ENCODE data around the gene IQSEC3.
"Not testable (repeated sequence)": the region's sequence is repeated elsewhere in the genome, so short reads cannot be mapped to it uniquely, and the experiment has no call there.

IQSEC3 gene

GRCh38 chr12:177980-178828, 111.6 kb downstream of the IQSEC3 start:
- DNase-seq (ENCODE audit: low read depth in 1 of 2, low spot score in 1 of 2) = peak in 1 of 2 experiments; percentile 33
- TF ChIP-seq JUND (IDR thresholded peaks at IDR 0.05; ENCODE audit: low read depth) = no peak
- in situ Hi-C loops (cut with HindIII; ENCODE audit: low pct_unique_long_range_greater_than_20kb, low sequenced_read_pairs) = no loop called here

DNA sequence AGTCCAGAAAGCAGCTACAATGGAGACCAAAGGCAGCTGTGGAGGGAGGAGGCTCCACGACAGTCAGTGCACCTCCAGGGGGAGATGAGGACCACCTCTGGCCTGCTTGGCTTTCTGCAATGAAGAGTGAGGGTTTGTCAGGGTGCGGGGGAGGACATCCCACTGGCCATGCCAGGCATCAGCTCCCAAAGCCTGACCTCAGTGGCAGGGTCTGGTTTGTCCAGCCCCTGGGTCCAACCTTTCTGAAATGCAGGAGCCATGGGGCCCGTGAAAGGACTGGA, 112.2 kb downstream of the IQSEC3 start:
- in situ Hi-C loops (cut with HindIII; ENCODE audit: low pct_unique_long_range_greater_than_20kb, low sequenced_read_pairs) = no loop called here
- no peak for TF ChIP-seq JUND (IDR thresholded peaks at IDR 0.05; ENCODE audit: low read depth)
- DNase-seq (ENCODE audit: low read depth in 1 of 2, low spot score in 1 of 2) = no peak

DNA sequence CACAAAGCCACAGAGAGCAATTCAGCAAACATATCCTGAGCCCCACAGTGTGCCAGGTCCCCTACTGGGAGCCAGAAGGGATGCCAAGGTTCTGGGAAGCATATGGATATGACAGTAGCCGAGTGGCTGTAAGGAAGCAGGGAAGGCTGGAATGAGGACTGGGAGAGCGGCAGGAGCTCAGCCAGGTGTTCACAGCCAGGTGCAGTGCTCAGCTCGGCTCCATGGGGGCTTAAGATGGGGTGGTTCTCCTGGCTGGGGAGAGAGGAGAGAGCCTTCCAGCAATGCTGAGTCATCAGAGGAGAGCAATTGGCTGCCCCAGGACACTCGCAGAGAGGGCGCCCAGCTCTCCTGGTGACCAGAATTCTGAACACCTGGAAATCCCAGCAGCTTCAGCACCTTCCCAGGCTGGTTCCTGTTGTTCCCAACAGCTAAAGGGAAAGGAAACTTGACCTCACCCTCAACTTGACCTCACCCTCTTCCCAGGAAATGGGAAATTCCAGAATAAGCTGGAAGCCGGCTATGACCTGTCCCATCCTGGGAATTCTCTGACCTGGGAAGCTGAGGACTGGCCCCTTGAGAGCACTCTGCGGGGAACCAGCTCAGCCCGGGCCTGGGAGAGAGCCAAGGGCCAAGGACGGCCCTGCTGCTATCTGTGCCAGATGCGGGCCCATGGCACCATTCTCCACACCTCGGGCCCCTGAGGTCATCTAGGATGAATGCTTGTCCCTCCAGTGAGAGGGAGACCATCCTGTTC, 112.7 kb downstream of the IQSEC3 start:
- peak in 1 of 2 experiments; percentile 32 for DNase-seq (ENCODE audit: low read depth in 1 of 2, low spot score in 1 of 2)
- in situ Hi-C loops (cut with HindIII; ENCODE audit: low pct_unique_long_range_greater_than_20kb, low sequenced_read_pairs) = no loop called here
- no peak for TF ChIP-seq JUND (IDR thresholded peaks at IDR 0.05; ENCODE audit: low read depth)

GRCh38 chr12:179885-180284, 113.3 kb downstream of the IQSEC3 start:
- DNase-seq (ENCODE audit: low read depth in 1 of 2, low spot score in 1 of 2) = no peak
- in situ Hi-C loops (cut with HindIII; ENCODE audit: low pct_unique_long_range_greater_than_20kb, low sequenced_read_pairs) = no loop called here
- no peak for TF ChIP-seq JUND (IDR thresholded peaks at IDR 0.05; ENCODE audit: low read depth)

DNA sequence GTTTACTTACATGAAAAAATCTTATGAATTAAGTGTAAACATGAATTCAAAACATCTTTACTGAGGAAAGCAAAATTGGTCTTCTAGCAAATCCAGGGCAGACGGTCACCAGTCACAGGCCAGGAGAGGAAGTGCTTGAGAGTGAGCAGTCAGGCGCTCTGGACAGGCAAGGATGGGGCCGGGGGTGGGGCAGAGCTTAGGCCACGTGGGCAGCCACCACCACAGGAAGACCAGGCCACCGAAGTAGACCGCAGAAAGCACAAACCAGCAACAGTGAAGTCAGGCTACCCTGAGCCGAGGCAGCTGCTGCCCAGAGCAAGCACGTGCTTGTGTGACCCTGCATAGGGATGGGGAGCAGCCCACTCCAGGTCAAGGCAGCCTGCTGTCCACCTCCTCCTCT, 113.9 kb downstream of the IQSEC3 start:
- in situ Hi-C loops (cut with HindIII; ENCODE audit: low pct_unique_long_range_greater_than_20kb, low sequenced_read_pairs) = no loop called here
- DNase-seq (ENCODE audit: low read depth in 1 of 2, low spot score in 1 of 2) = no peak
- no peak for TF ChIP-seq JUND (IDR thresholded peaks at IDR 0.05; ENCODE audit: low read depth)

DNA sequence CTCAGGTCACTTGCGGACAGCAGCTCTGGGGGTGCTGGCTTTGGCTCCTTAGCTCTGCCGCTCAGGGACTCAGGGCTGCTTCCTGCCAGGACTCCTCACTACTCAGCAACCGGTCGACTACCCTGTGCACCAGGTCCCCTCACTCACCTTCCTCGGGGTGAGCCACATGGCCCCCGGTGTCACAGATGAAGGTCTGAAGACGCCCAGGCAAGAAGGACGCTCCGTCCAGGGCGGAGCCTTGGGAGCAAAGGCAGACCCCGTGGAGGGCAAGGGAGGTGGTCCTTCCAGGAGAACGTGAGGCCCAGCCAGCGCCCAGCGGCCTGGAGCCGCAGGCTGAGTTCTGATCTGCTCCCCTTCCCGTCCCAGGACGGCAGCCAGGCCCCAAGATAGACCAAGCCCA, 115.4 kb downstream of the IQSEC3 start:
- DNase-seq (ENCODE audit: low read depth in 1 of 2, low spot score in 1 of 2) = no peak
- in situ Hi-C loops (cut with HindIII; ENCODE audit: low pct_unique_long_range_greater_than_20kb, low sequenced_read_pairs) = no loop called here
- TF ChIP-seq JUND (IDR thresholded peaks at IDR 0.05; ENCODE audit: low read depth) = no peak

DNA sequence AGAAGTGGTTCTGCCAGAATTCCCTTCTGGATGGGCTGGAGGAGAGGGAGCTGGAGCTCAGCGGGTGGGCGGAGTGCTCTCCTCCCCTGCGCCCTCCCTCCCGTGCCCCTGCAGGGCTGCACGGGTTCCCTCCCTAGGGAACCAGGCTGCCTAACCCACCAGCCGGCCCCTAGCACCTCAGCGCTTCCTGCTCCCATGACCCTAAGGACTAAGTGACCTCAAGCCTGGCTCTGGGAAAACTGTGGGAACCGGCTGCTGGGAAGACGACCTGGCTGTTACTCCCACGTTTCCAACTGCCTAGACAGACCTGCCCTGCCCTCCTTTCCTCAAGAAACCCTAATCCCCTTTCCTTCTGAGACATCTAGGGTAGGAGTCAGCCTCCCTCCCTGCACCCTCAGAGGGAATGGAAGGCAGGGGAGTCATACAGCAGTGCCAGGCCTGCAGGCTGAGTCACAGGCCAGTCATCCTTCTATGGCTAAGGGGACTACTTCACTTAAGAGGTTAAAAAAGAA, 115.9 kb downstream of the IQSEC3 start:
- TF ChIP-seq JUND (IDR thresholded peaks at IDR 0.05; ENCODE audit: low read depth) = no peak
- DNase-seq (ENCODE audit: low read depth in 1 of 2, low spot score in 1 of 2) = no peak
- in situ Hi-C loops (cut with HindIII; ENCODE audit: low pct_unique_long_range_greater_than_20kb, low sequenced_read_pairs) = no loop called here

GRCh38 chr12:184811-185575, 118.4 kb downstream of the IQSEC3 start:
- peak in 1 of 2 experiments; percentile 65 for DNase-seq (ENCODE audit: low read depth in 1 of 2, low spot score in 1 of 2)
- in situ Hi-C loops (cut with HindIII; ENCODE audit: low pct_unique_long_range_greater_than_20kb, low sequenced_read_pairs) = no loop called here
- TF ChIP-seq JUND (IDR thresholded peaks at IDR 0.05; ENCODE audit: low read depth) = no peak

GRCh38 chr12:185576-185955, 119.0 kb downstream of the IQSEC3 start:
- DNase-seq (ENCODE audit: low read depth in 1 of 2, low spot score in 1 of 2) = peak in 1 of 2 experiments; percentile 36
- no peak for TF ChIP-seq JUND (IDR thresholded peaks at IDR 0.05; ENCODE audit: low read depth)
- in situ Hi-C loops (cut with HindIII; ENCODE audit: low pct_unique_long_range_greater_than_20kb, low sequenced_read_pairs) = no loop called here

DNA sequence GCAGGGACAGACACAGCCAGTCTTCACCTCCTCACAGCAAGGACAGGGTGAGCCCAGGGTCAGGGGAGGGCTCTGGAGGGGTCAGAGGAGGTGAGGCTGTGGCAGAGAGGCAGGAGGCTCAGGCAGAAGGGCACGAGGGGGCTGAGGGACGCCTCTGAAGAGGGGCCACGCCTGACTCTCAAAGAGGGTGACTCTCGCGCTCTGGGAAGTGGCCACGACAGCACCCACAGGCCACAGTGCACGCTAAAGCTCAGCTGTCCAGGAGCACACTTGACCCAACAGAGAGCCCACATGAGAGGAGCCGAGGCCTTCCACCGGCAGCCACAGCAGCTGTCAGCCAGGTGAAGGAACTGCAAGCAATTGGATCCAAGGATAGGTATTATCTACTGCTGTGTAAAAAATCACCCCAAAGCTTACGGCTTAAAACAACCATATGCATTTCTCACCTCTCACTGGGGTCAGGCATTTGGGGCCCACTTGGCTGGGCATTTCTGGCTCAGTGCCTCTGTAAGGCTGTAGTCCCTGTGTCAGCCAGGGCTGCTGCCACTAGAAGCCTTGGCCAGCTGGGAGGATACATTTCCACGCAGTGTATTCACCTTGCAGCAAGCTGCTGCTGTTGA, 119.5 kb downstream of the IQSEC3 start:
- in situ Hi-C loops (cut with HindIII; ENCODE audit: low pct_unique_long_range_greater_than_20kb, low sequenced_read_pairs) = no loop called here
- TF ChIP-seq JUND (IDR thresholded peaks at IDR 0.05; ENCODE audit: low read depth) = no peak
- DNase-seq (ENCODE audit: low read depth in 1 of 2, low spot score in 1 of 2) = no peak

DNA sequence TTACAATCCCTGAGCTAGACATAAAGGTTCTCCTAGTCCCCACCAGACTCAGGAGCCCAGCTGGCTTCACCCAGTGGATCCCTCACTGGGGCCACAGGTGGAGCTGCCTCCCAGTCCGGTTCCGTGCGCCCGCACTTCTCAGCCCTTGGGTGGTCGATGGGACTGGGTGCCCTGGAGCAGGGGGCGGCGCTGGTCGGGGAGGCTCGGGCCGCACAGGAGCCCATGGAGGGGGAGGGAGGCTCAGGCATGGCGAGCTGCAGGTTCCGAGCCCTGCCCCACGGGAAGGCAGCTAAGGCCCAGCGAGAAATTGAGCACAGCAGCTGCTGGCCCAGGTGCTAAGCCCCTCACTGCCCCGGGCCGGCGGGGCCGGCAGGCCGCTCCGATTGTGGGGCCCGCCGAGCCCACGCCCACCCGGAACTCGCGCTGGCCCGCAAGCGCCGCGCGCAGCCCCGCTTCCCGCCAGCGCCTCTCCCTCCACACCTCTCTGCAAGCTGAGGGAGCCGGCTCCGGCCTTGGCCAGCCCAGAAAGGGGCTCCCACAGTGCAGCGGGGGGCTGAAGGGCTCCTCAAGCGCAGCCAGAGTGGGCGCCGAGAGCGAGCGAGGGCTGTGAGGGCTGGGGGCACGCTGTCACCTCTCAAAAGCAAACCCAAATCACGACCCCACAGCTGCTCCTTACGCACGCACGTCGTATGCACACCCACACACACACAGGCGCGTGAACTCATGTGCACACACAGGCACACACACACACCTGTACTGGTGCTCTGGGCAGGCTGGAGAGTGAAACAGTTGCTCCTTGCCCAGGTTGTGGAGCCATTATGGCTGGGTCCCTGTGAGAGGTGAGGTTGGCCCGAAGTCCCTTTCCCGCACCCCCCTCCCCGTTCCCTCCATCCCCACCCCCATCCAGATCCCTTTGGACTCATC, 121.7 kb downstream of the IQSEC3 start:
- DNase-seq (ENCODE audit: low read depth in 1 of 2, low spot score in 1 of 2); in situ Hi-C loops (cut with HindIII; ENCODE audit: low pct_unique_long_range_greater_than_20kb, low sequenced_read_pairs): not testable (repeated sequence)
